Bladder microvascular endothelial cell (primary cell): ENCODE results near the gene WDR27. TPM values are rescaled to one million over a fixed set of nuclear protein-coding genes. Genes with fewer than 3 reads are reported as not detected.

Experiments used
- total RNA-seq: library from RNA; depleted of rRNA; stranded (reverse); fragments of >200 nt; gene quantifications from 2 replicates; pipeline ENCODE4 v1.2.3, GENCODE V29; 2014

Gene WDR27
- 21.9 and 41.0 TPM in 2 replicates for total RNA-seq

DNA sequence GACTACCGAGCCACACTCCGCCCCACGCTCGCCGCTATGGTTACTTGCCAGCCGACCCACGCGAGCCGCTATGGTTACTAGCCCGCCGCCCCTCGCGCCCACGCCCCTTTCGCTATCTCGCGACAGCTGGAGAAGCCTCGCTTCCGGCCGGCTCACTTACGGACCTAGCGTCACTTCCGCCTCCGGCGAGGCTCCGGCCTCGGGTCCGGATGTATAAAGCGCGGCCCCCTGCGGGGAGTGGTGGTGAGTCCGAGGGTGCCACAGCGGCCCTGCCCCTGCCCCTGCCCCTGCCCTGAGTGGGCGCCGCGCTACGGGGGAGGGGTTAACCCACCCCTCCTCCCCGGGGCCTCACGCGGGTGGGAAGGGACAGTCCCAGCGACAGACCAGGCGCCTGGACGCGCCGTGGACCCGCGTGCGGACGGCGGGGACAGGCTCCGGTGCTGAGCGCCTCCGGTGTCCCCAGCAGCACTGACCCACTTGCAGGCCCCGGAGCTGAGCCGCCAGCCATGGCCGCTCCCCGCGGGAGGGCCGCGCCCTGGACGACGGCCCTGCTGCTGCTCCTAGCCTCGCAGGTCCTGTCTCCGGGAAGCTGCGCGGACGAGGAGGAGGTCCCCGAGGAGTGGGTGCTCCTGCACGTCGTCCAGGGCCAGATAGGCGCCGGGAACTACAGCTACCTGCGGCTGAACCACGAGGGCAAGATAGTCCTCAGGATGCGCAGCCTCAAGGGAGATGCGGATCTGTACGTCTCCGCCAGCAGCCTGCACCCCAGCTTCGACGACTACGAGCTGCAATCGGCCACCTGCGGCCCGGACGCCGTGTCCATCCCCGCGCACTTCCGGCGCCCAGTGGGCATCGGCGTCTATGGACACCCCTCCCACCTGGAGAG is at the start of gene WDR27, which contains the start of gene C6orf120:
Gene WDR27 (minus strand): TSS at position 76 of the 886 bp plus-strand sequence. CDS start 13,024 bp downstream, outside the sequence.
Gene C6orf120 (plus strand): TSS at position 173 of the 886 bp plus-strand sequence. CDS start 334 bp downstream, at position 507.

DNA sequence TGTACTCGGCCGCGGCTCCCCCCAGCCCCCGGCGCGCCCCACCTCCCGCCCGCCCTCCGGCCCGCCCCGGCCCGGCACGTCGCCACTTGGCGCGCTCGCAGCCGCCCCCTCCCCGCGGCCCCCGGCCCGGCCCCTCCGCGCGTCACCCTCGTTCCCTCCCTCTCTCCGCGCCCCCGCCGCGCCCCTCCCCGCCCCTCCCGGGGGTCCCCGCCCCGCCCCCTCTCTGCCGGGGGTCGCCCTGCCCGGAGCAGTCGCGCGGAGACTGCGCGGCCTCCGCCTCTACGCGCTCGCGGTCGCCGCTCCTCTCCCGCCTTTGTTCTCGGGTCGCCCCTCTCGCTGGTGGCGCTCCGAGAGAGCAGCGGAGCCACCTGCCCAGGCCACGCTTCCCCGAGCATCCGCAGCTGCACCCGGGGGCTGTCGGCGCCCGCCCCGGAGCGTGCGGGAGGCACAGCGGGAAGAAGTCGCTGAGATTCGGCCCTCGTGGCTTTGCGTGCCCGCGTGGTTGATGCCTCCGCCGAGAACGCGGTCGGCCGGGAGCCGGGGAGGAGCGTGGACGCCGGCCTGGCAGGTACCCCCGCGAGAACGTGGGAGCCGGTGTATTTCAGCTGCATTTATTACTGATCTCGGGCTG is 22.8 kb upstream of the WDR27 start, which contains the start of gene PHF10:
Gene PHF10 (minus strand): TSS at position 7 of the 631 bp plus-strand sequence. CDS start 569 bp downstream, outside the sequence.

Other genes with a start within 250 kb of the WDR27 start
- gene C6orf120, start 97 bp upstream of the WDR27 start, total RNA-seq, result 15.2 and 22.7 TPM in 2 replicates
- 31.7 and 53.7 TPM in 2 replicates for gene PHF10, start 22.5 kb upstream of the WDR27 start, total RNA-seq
- 0.81 and 0.88 TPM in 2 replicates for gene DYNLT2, start 49.5 kb upstream of the WDR27 start, total RNA-seq
- gene ERMARD, start 49.6 kb upstream of the WDR27 start, total RNA-seq, result 13.6 and 24.4 TPM in 2 replicates